Mammary epithelial cell (primary cell): Measurements from ENCODE around the gene EFHD2.

ENCODE experiments used
- EZH2 ChIP-seq: IDR thresholded peaks from 2 replicates; pipeline ENCODE4 v1.6.1; 2012; ENCODE audit warnings: low read length, inconsistent platforms, borderline replicate concordance
- TF ChIP-seq, protein P1 (sequence below), 2 donors: IDR thresholded peaks in 1 of 2; conservative IDR thresholded peaks in 1 of 2; 2 replicates each; pipeline ENCODE4 v1.5.1; 2011 to 2012; ENCODE audit warnings: inconsistent platforms in 2 of 2, low read length in 2 of 2, mild to moderate bottlenecking in 2 of 2, control low read depth in 1 of 2, low read depth in 1 of 2; ENCODE audit not compliant: insufficient read depth in 1 of 2; ENCODE audit errors: extremely low read depth in 1 of 2

- TF ChIP-seq, protein P1, sequence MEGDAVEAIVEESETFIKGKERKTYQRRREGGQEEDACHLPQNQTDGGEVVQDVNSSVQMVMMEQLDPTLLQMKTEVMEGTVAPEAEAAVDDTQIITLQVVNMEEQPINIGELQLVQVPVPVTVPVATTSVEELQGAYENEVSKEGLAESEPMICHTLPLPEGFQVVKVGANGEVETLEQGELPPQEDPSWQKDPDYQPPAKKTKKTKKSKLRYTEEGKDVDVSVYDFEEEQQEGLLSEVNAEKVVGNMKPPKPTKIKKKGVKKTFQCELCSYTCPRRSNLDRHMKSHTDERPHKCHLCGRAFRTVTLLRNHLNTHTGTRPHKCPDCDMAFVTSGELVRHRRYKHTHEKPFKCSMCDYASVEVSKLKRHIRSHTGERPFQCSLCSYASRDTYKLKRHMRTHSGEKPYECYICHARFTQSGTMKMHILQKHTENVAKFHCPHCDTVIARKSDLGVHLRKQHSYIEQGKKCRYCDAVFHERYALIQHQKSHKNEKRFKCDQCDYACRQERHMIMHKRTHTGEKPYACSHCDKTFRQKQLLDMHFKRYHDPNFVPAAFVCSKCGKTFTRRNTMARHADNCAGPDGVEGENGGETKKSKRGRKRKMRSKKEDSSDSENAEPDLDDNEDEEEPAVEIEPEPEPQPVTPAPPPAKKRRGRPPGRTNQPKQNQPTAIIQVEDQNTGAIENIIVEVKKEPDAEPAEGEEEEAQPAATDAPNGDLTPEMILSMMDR (conservative IDR thresholded peaks at IDR 0.05 in 1 of 2, IDR thresholded peaks at IDR 0.05 in 1 of 2; ENCODE audit: extremely low read depth in 1 of 2, insufficient read depth in 1 of 2, low read depth in 1 of 2, low read length in 2 of 2), result no peak
- no peak for TF ChIP-seq EZH2
Measured at GRCh38 chr1:15403962-15404580, 5.6 kb upstream of the EFHD2 start.
